Caco-2 (cell line): ENCODE measurements around the gene ST3GAL3. TPM values are rescaled to one million over a fixed set of nuclear protein-coding genes. Genes with fewer than 3 reads are reported as not detected.

Experiments used
- BruUV-seq: library from RNA; stranded (reverse); fragments of 400-500 nt; replicated peaks from 2 replicates; lab custom pipeline; 2021; lab: Mats Ljungman, UMichigan
- CTCF ChIA-PET: fragments of 300-600 bp; sonication (Branson Sonifier 250); formaldehyde crosslinking; loops from one replicate; lab custom pipeline; 2022; ENCODE audit warnings: antibody characterized with exemption; lab: Charles Lee
- POLR2A ChIA-PET: fragments of 300-600 bp; sonication (Branson Sonifier 250); formaldehyde crosslinking; loops from one replicate; lab custom pipeline; 2022; ENCODE audit warnings: antibody characterized with exemption; lab: Charles Lee
- DNase-seq, 2 experiments: peaks; one replicate each; pipeline versions ENCODE4 v3.0.0 to v3.0.0-alpha.2; 2020 to 2022
- H3K27me3 ChIP-seq: replicated peaks from 2 replicates; pipeline ENCODE4 v1.6.0; 2011; ENCODE audit warnings: low read length; ENCODE audit not compliant: control insufficient read depth, insufficient read depth
- H3K36me3 ChIP-seq: 2 replicates; pipeline ENCODE4 v1.5.1; 2011; ENCODE audit warnings: low read length; ENCODE audit not compliant: control insufficient read depth, insufficient read depth
- H3K4me1 ChIP-seq: fragments of 250-450 bp; sonication (Bioruptor Pico); 2 replicates; pipeline ENCODE4 v1.5.1; 2020; ENCODE audit warnings: mild to moderate bottlenecking
- H3K4me3 ChIP-seq: 2 replicates; pipeline ENCODE4 v1.5.1; 2011; ENCODE audit warnings: low read depth, mild to moderate bottlenecking, control low read depth, low read length
- H3K9me3 ChIP-seq: fragments of 250-450 bp; sonication (Bioruptor Pico); 2 replicates; pipeline ENCODE4 v1.5.1; 2020; ENCODE audit warnings: mild to moderate bottlenecking, moderate library complexity
- H3K27ac Mint-ChIP-seq: one replicate; pipeline ENCODE4 v1.8.0; 2022; ENCODE audit warnings: mixed read lengths; ENCODE audit not compliant: unreplicated experiment
- H3K27me3 Mint-ChIP-seq: one replicate; pipeline ENCODE4 v1.8.0; 2022; ENCODE audit warnings: mixed read lengths; ENCODE audit not compliant: insufficient read depth, unreplicated experiment
- H3K36me3 Mint-ChIP-seq: one replicate; pipeline ENCODE4 v1.8.0; 2022; ENCODE audit warnings: mild to moderate bottlenecking, mixed read lengths; ENCODE audit not compliant: insufficient read depth, unreplicated experiment
- H3K4me1 Mint-ChIP-seq: one replicate; pipeline ENCODE4 v1.8.0; 2022; ENCODE audit warnings: low read depth, mixed read lengths; ENCODE audit not compliant: unreplicated experiment
- H3K4me3 Mint-ChIP-seq: one replicate; pipeline ENCODE4 v1.8.0; 2022; ENCODE audit warnings: mild to moderate bottlenecking, moderate library complexity, mixed read lengths; ENCODE audit not compliant: unreplicated experiment
- H3K9me3 Mint-ChIP-seq: one replicate; pipeline ENCODE4 v1.8.0; 2022; ENCODE audit warnings: mixed read lengths; ENCODE audit not compliant: unreplicated experiment
- intact Hi-C: fragments of 100-400 bp; cut with micrococcal nuclease; formaldehyde crosslinking; loops from one replicate; pipeline ENCODE4 v1.10.0; 2022; ENCODE audit not compliant: unreplicated experiment
- total RNA-seq: library from RNA; stranded (reverse); gene quantifications from 2 replicates; pipeline ENCODE4 v1.2.3, GENCODE V29; 2022
- TF ChIP-seq, protein P1 (sequence below), 2 experiments: fragments of 200-600 bp in 1 of 2; IDR thresholded peaks; 1 replicate in 1 of 2; 2 replicates in 1 of 2; pipeline versions ENCODE4 v1.5.1 to v1.8.0; 2011 to 2022; ENCODE audit warnings: antibody characterized with exemption in 1 of 2, control low read depth in 1 of 2, inconsistent platforms in 1 of 2, low read depth in 1 of 2, low read length in 1 of 2, mild to moderate bottlenecking in 1 of 2, moderate library complexity in 1 of 2; ENCODE audit not compliant: insufficient read depth in 1 of 2, severe bottlenecking in 1 of 2, unreplicated experiment in 1 of 2

ST3GAL3 gene
- total RNA-seq, 1 experiment from 2014 or later: 5.6 TPM

GRCh38 chr1:43893006-43893405 lies 185.7 kb downstream of the ST3GAL3 start:
- Mint-ChIP-seq H3K4me3 (no peak overlapping the region), H3K27me3 (no peaks in the 10 kb centered on the region), H3K36me3 (no peaks in the 10 kb centered on the region), H3K4me1 (no peaks in the 10 kb centered on the region), H3K9me3 (no peaks in the 10 kb centered on the region), H3K27ac (no peak overlapping the region)
- no peaks in the 10 kb centered on the region for H3K36me3 ChIP-seq
- BruUV-seq: no TSS peak
- ChIA-PET POLR2A (no interaction called here), CTCF (no interaction called here)
- H3K4me1 ChIP-seq: no peaks in the 10 kb centered on the region
- DNase-seq: no peak
- no peaks in the 10 kb centered on the region for H3K9me3 ChIP-seq
- no peaks in the 10 kb centered on the region for H3K27me3 ChIP-seq
- no peak overlapping the region for H3K4me3 ChIP-seq
- intact Hi-C loops: no loop called here
- TF ChIP-seq, protein P1, sequence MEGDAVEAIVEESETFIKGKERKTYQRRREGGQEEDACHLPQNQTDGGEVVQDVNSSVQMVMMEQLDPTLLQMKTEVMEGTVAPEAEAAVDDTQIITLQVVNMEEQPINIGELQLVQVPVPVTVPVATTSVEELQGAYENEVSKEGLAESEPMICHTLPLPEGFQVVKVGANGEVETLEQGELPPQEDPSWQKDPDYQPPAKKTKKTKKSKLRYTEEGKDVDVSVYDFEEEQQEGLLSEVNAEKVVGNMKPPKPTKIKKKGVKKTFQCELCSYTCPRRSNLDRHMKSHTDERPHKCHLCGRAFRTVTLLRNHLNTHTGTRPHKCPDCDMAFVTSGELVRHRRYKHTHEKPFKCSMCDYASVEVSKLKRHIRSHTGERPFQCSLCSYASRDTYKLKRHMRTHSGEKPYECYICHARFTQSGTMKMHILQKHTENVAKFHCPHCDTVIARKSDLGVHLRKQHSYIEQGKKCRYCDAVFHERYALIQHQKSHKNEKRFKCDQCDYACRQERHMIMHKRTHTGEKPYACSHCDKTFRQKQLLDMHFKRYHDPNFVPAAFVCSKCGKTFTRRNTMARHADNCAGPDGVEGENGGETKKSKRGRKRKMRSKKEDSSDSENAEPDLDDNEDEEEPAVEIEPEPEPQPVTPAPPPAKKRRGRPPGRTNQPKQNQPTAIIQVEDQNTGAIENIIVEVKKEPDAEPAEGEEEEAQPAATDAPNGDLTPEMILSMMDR (IDR thresholded peaks at IDR 0.05; ENCODE audit: insufficient read depth in 1 of 2, low read depth in 1 of 2, low read length in 1 of 2, severe bottlenecking in 1 of 2, unreplicated experiment in 1 of 2): no peak

- ChIA-PET CTCF (no interaction called here), POLR2A (no interaction called here)
- Mint-ChIP-seq H3K27me3 (no peaks in the 10 kb centered on the region), H3K27ac (no peak overlapping the region), H3K4me3 (no peak overlapping the region), H3K9me3 (no peaks in the 10 kb centered on the region), H3K36me3 (no peaks in the 10 kb centered on the region), H3K4me1 (no peaks in the 10 kb centered on the region)
- Histone ChIP-seq H3K36me3 (no peaks in the 10 kb centered on the region), H3K4me1 (no peaks in the 10 kb centered on the region), H3K9me3 (no peaks in the 10 kb centered on the region), H3K4me3 (no peak overlapping the region), H3K27me3 (no peaks in the 10 kb centered on the region)
- DNase-seq: no peak
- BruUV-seq: no TSS peak
- TF ChIP-seq, protein P1 (IDR thresholded peaks at IDR 0.05; ENCODE audit: insufficient read depth in 1 of 2, low read depth in 1 of 2, low read length in 1 of 2, severe bottlenecking in 1 of 2, unreplicated experiment in 1 of 2): no peak
- intact Hi-C loops: no loop called here
These were observed 191.6 kb downstream of the ST3GAL3 start for GRCh38 chr1:43898981-43899380.

DNA sequence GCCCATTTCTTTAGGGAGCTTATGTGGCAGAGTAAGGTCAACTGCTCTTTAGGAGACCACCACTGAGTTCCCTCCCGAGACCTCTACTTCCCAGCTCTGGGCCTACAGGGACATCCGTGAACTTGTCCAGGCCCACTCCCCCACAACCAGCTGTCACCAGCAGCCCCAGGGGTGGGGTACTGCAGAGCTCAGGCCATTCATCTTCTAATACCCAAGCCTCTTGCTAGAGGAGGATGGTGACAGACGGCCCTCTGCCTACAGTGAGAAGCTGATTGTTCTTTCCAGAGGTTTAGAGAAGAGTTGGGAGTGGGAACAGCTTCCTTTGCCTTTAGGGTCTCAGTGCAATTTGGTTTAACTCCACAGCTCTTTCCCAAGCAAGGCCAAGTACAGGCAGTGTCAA lies 193.1 kb downstream of the ST3GAL3 start:
- POLR2A ChIA-PET: no interaction called here
- CTCF ChIA-PET: no interaction called here
- H3K4me1 Mint-ChIP-seq: no peaks in the 10 kb centered on the region
- H3K27me3 ChIP-seq: no peaks in the 10 kb centered on the region
- intact Hi-C loops: loop anchor here (10.0 kb wide), 1 partner anchor 694 kb away; no protein-coding TSS in a partner anchor
- H3K4me3 ChIP-seq: no peak overlapping the region
- no peaks in the 10 kb centered on the region for H3K27me3 Mint-ChIP-seq
- TF ChIP-seq, protein P1 (IDR thresholded peaks at IDR 0.05; ENCODE audit: insufficient read depth in 1 of 2, low read depth in 1 of 2, low read length in 1 of 2, severe bottlenecking in 1 of 2, unreplicated experiment in 1 of 2): no peak
- no peaks in the 10 kb centered on the region for H3K4me1 ChIP-seq
- no peak for DNase-seq
- H3K36me3 ChIP-seq: no peaks in the 10 kb centered on the region
- H3K27ac Mint-ChIP-seq: no peak overlapping the region
- no peak overlapping the region for H3K4me3 Mint-ChIP-seq
- BruUV-seq: no TSS peak
- H3K9me3 Mint-ChIP-seq: no peaks in the 10 kb centered on the region
- no peaks in the 10 kb centered on the region for H3K9me3 ChIP-seq
- H3K36me3 Mint-ChIP-seq: no peaks in the 10 kb centered on the region
